Stimulated activated CD8-positive, alpha-beta memory T cell treated with anti-CD3 and anti-CD28 coated beads, Interleukin-4, amount 100 ng/mL, for 1 hour (primary cell): ENCODE measurements around the gene SNUPN.

Source experiments
- DNase-seq, 2 donors: peaks; one replicate each; pipeline ENCODE4 v3.0.0-alpha.2; 2020; ENCODE audit warnings: low read depth in 2 of 2, low spot score in 1 of 2

The SNUPN gene

GRCh38 chr15:75654201-75654907 lies 28.8 kb upstream of the SNUPN start:
- DNase-seq, result no peak

GRCh38 chr15:75653347-75653913 lies 27.9 kb upstream of the SNUPN start:
- no peak for DNase-seq

- no peak for DNase-seq
These were observed 26.5 kb upstream of the SNUPN start for GRCh38 chr15:75651810-75652543.

- DNase-seq, result no peak
These were observed 25.6 kb upstream of the SNUPN start for GRCh38 chr15:75650908-75651809.

- DNase-seq, result no peak
These were observed 24.3 kb upstream of the SNUPN start for GRCh38 chr15:75649848-75650247.

GRCh38 chr15:75649045-75649761 lies 23.7 kb upstream of the SNUPN start:
- DNase-seq, result no peak

GRCh38 chr15:75648156-75649000 lies 22.9 kb upstream of the SNUPN start:
- DNase-seq, result no peak

- no peak for DNase-seq
These were observed 22.0 kb upstream of the SNUPN start, which contains the start of gene SNX33 for GRCh38 chr15:75647370-75648155. Gene SNX33 (plus strand): TSS chr15:75647912. CDS start chr15:75649103, 1,191 bp downstream.

- DNase-seq, result no peak
These were observed 21.4 kb upstream of the SNUPN start for GRCh38 chr15:75646944-75647364.

- DNase-seq, result no peak
These were observed 20.8 kb upstream of the SNUPN start for GRCh38 chr15:75646112-75646943.

- no peak for DNase-seq
These were observed 18.9 kb upstream of the SNUPN start for GRCh38 chr15:75644376-75644775.

- no peak for DNase-seq
These were observed 16.1 kb upstream of the SNUPN start for GRCh38 chr15:75641603-75642002.

GRCh38 chr15:75641179-75641503 lies 15.6 kb upstream of the SNUPN start:
- DNase-seq, result no peak

- DNase-seq, result no peak
These were observed 15.1 kb upstream of the SNUPN start for GRCh38 chr15:75640483-75641178.

GRCh38 chr15:75639709-75640482 lies 14.4 kb upstream of the SNUPN start, which contains the start of gene IMP3:
Gene IMP3 (minus strand): TSS chr15:75640224. CDS start chr15:75640168, 56 bp downstream.
- peak; percentile 66 to 86 for DNase-seq

GRCh38 chr15:75639191-75639708 lies 13.7 kb upstream of the SNUPN start:
- no peak for DNase-seq
